ENCODE results near the gene GABPB1.
"Not testable (repeated sequence)": the region's sequence is repeated elsewhere in the genome, so short reads cannot be mapped to it uniquely, and the experiment has no call there.

Gene GABPB1

GRCh38 chr15:50354838-50355618, at the start of gene GABPB1:
Gene GABPB1 (minus strand): TSS chr15:50355198. CDS start chr15:50309798, 45,400 bp downstream.
- Histone ChIP-seq H3K27me3 (ENCODE audit: low read depth, low read length) (no peaks in the 10 kb centered on the region), H4K20me1 (ENCODE audit: insufficient read depth, low read length) (peaks cover 27% of the 10 kb centered on the region), H3K27ac (ENCODE audit: low read length) (peak within 1 kb of the TSS; percentile 88), H3K79me2 (ENCODE audit: low read length) (peaks cover 83% of the 10 kb centered on the region), H3K4me2 (ENCODE audit: low read length) (peak within 1 kb of the TSS; percentile 70), H3K4me1 (ENCODE audit: low read length) (peaks cover 31% of the 10 kb centered on the region), H3K9me3 (ENCODE audit: insufficient read depth, low read length) (no peaks in the 10 kb centered on the region), H3K9ac (ENCODE audit: low read length) (peak within 1 kb of the TSS; percentile 97), H3K36me3 (replicated peaks; ENCODE audit: low read depth, low read length) (peaks cover 31% of the 10 kb centered on the region), H3K4me3 (ENCODE audit: low read length) (peak within 1 kb of the TSS; percentile 96), H2AFZ (ENCODE audit: low read depth, low read length) (peak within 1 kb of the TSS; percentile 88)
- TF ChIP-seq EZH2phosphoT487 (IDR thresholded peaks at IDR 0.05; ENCODE audit: low read depth): no peak
- TF ChIP-seq CTCF (IDR thresholded peaks at IDR 0.05; ENCODE audit: low read depth, low read length): no peak

- H3K79me2 ChIP-seq (ENCODE audit: low read length); H3K9ac ChIP-seq (ENCODE audit: low read length); H3K27me3 ChIP-seq (ENCODE audit: low read depth, low read length); H3K4me3 ChIP-seq (ENCODE audit: low read length); H4K20me1 ChIP-seq (ENCODE audit: insufficient read depth, low read length); H3K27ac ChIP-seq (ENCODE audit: low read length); H3K36me3 ChIP-seq (replicated peaks; ENCODE audit: low read depth, low read length); H3K9me3 ChIP-seq (ENCODE audit: insufficient read depth, low read length); H2AFZ ChIP-seq (ENCODE audit: low read depth, low read length): not testable (repeated sequence)
- Histone ChIP-seq H3K4me1 (ENCODE audit: low read length) (peaks cover 39% of the 10 kb centered on the region), H3K4me2 (ENCODE audit: low read length) (peak overlapping the region; percentile 69)
Measured at GRCh38 chr15:50391561-50391960, 36.6 kb upstream of the GABPB1 start.

GRCh38 chr15:50390554-50391264, 35.7 kb upstream of the GABPB1 start:
- H3K79me2 ChIP-seq (ENCODE audit: low read length): no peaks in the 10 kb centered on the region
- H3K27ac ChIP-seq (ENCODE audit: low read length): peak overlapping the region; percentile 40; the same call in 1 of the 2 replicates
- TF ChIP-seq EZH2phosphoT487 (IDR thresholded peaks at IDR 0.05; ENCODE audit: low read depth) (no peak), CTCF (IDR thresholded peaks at IDR 0.05; ENCODE audit: low read depth, low read length) (no peak)
- H2AFZ ChIP-seq (ENCODE audit: low read depth, low read length): no peak overlapping the region
- peak overlapping the region; percentile 69 for H3K4me2 ChIP-seq (ENCODE audit: low read length)
- no peaks in the 10 kb centered on the region for H3K36me3 ChIP-seq (replicated peaks; ENCODE audit: low read depth, low read length)
- peak overlapping the region; percentile 43 for H3K4me3 ChIP-seq (ENCODE audit: low read length)
- peaks cover 40% of the 10 kb centered on the region for H3K4me1 ChIP-seq (ENCODE audit: low read length)
- no peaks in the 10 kb centered on the region for H4K20me1 ChIP-seq (ENCODE audit: insufficient read depth, low read length)
- no peaks in the 10 kb centered on the region for H3K9me3 ChIP-seq (ENCODE audit: insufficient read depth, low read length)
- no peak overlapping the region for H3K9ac ChIP-seq (ENCODE audit: low read length)
- no peaks in the 10 kb centered on the region; the same call in 1 of the 2 replicates for H3K27me3 ChIP-seq (ENCODE audit: low read depth, low read length)

- H3K4me3 ChIP-seq (ENCODE audit: low read length); H3K9me3 ChIP-seq (ENCODE audit: insufficient read depth, low read length); H3K79me2 ChIP-seq (ENCODE audit: low read length); H3K27ac ChIP-seq (ENCODE audit: low read length); H3K36me3 ChIP-seq (replicated peaks; ENCODE audit: low read depth, low read length); H3K9ac ChIP-seq (ENCODE audit: low read length); H4K20me1 ChIP-seq (ENCODE audit: insufficient read depth, low read length); H3K27me3 ChIP-seq (ENCODE audit: low read depth, low read length); H2AFZ ChIP-seq (ENCODE audit: low read depth, low read length): not testable (repeated sequence)
- H3K4me1 ChIP-seq (ENCODE audit: low read length): peaks cover 27% of the 10 kb centered on the region
- H3K4me2 ChIP-seq (ENCODE audit: low read length): 0 out of 2 replicates have a peak overlapping the region, but pooled peaks have one; percentile 4
Measured at GRCh38 chr15:50382408-50382807, 27.4 kb upstream of the GABPB1 start.

GRCh38 chr15:50381438-50381837, 26.4 kb upstream of the GABPB1 start:
- Histone ChIP-seq H3K79me2 (ENCODE audit: low read length) (no peaks in the 10 kb centered on the region), H3K27ac (ENCODE audit: low read length) (no peak overlapping the region), H3K27me3 (ENCODE audit: low read depth, low read length) (peaks cover 2% of the 10 kb centered on the region; the same call in 1 of the 2 replicates), H2AFZ (ENCODE audit: low read depth, low read length) (no peak overlapping the region), H4K20me1 (ENCODE audit: insufficient read depth, low read length) (no peaks in the 10 kb centered on the region), H3K9ac (ENCODE audit: low read length) (no peak overlapping the region), H3K9me3 (ENCODE audit: insufficient read depth, low read length) (no peaks in the 10 kb centered on the region), H3K4me3 (ENCODE audit: low read length) (no peak overlapping the region), H3K36me3 (replicated peaks; ENCODE audit: low read depth, low read length) (no peaks in the 10 kb centered on the region), H3K4me2 (ENCODE audit: low read length) (no peak overlapping the region), H3K4me1 (ENCODE audit: low read length) (peaks cover 28% of the 10 kb centered on the region)
- TF ChIP-seq CTCF (IDR thresholded peaks at IDR 0.05; ENCODE audit: low read depth, low read length) (no peak), EZH2phosphoT487 (IDR thresholded peaks at IDR 0.05; ENCODE audit: low read depth) (no peak)

All from OCI-LY3 (cell line).